Bone marrow (tissue), 2 donors: ENCODE results near the gene PLXNA1.

Source experiments
- DNase-seq, 2 donors: peaks; one replicate each; lab custom pipeline; 2025; lab: John Stamatoyannopoulos, UW

The PLXNA1 gene

DNA sequence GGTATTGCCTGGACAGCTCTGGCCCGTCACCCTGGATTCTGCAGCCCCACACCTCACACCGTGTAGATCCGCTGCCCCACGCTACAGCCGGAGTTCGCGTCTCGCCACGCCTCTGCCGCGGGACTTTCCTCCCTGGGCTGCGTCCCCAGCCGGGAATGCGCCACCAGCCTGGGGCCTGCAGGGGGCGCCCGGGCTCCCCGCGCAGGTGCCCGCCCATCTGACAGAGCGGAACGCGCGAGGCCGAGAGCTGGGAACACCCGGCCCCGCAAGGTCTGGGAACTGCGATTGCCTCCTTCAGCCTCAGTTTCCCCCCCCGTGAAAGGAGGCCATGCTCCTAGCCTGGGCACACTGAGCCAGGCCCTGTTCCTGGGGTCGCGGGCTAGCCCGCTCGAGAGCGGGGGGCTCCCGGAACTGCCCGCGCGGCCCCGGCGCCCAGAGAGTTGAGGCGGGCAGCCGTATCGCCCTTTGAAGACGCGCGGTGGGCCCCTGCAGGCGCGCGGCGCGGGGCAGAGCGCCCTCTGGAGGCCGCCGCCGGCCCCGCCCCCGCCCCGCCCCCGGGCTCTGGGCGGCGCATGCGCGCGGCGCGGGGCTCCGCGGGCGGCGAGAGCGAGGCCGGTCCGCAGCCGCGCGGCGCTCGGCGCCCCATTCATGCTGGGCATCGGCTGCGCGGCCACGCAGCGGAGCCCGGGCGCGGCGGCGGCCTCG, at the start of gene PLXNA1:
TSS of gene PLXNA1 (plus strand) at position 645 of the 705 bp plus-strand sequence. CDS start 5,479 bp downstream, outside the sequence.
- peak; percentile 59 to 81 for DNase-seq

DNA sequence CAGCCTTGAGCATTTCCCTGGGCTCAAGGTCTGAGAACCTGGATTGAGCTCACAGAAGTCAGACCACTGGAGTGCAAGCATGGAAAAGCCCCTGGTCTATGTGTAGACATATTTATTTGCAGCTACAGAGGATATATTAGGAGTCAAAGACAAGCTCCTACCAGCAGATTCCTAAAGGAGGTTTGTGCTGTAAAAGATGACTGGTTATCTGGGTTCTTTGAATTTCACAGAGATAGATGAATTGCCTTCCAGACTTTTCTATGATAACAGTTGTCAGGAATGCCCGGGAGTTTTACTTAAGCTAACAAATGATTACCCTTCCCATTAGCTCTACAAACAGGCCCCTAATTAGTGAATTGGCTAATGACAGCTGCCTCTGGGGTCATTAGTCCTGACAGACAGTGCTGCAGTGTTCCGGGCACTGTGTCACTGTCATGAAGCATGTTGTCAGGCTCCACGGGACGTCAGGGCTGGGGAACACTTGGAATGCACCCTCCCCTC, 48.8 kb upstream of the PLXNA1 start:
- no peak for DNase-seq

- no peak for DNase-seq
These were observed 47.9 kb upstream of the PLXNA1 start for GRCh38 chr3:126934991-126935390.

DNA sequence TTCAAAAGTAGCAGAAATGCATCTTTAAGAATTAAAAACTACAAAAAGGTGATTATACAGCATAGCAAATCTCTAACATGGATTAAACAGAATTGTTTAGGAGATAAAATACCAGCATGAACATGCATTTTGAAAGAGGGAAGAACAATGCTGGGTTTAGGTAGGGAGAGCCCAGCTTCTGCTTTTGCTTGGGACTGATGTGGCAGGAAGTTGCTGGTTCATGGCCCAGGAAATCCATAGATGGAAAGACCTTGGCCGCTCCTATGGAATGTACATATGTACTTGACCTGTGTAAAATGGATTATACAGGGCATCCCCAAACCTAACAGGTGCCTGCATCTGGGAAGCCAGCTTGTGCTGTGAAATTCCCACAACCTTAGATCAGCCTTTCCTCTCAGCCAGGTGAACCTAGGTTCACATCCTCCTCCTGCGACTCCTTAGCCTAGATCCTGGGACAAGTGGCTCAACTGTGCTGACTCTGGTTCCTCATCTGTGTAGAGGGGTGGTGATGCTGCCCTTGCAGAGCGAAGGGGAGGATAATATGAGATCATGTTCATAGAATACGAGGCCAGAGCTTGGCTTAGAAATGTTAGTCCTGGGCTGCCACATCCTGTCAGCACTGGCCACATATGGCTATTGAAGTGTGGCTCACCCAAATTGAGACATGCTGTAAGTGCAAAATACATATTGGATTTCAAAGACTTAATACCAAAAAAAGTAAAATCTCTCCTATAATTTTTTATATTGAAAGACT, 47.0 kb upstream of the PLXNA1 start:
- no peak for DNase-seq

DNA sequence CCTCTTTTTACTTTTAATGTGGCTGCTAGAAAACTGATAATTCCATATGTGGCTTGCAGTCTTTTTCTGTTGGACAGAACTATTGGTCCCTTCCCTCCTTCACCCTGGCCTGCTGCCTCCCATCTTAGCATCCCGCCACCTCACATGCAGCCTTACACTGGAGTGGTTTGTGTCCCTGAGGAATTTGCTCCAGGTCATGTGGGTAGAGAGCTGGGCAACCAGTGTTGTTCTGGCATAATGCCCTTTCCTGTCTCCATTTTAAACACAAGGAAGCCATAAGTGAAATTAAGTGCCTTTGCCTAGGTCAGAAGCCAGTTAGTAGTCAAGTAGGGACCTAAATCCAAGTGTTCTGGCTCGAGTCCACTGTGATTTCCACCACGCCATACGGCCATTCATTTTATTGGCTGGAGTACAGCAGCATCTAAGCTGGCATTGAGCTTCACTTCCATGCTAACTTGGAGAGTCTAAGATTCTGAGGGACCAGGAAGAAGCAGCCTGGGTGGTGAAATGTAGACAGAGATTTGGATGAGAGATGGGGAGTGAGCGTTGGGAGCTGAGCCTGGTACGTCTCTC, 46.0 kb upstream of the PLXNA1 start:
- no peak for DNase-seq

DNA sequence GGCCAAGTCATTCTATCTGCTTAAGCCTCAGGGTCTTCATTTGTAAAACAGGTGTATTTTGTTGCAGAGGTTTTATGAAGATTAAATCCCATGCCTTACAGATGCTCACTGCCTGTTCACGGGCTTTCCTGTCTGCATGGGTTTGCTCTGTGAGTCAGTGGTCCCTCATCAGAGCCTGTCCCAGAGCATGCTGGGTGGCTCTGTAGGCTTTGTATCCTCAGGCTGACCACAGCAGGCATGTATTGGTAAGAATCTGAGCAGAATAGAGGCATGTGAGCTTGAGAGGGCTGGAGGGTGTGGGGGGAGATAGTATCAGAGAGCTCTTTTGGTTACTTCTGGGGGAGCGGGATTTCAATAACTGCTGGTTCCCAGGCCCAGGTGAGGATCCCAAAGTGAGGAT, 45.4 kb upstream of the PLXNA1 start:
- no peak for DNase-seq

DNA sequence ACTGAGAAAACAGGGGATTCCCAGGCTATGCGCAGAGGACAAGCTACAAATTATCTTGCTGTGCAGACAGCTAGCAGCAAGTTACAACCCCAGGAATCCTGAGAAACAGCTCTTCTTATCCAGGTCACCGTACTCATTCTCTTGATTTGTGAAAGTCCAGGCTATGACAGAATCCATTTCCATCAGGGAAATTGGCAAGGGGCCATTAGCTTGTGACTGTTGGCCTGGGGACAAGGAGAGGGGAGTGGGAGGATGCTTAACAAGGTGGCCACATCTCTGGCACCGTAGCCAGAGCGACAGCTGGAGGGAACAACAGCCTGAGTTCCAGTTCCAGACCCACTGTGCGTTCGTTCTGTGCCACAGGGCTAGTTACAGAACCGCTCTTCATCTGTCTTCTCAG, 44.9 kb upstream of the PLXNA1 start:
- no peak for DNase-seq

- DNase-seq = no peak
These were observed 44.2 kb upstream of the PLXNA1 start for GRCh38 chr3:126938520-126939337.

GRCh38 chr3:126939338-126939718, 43.6 kb upstream of the PLXNA1 start:
- DNase-seq = no peak

DNA sequence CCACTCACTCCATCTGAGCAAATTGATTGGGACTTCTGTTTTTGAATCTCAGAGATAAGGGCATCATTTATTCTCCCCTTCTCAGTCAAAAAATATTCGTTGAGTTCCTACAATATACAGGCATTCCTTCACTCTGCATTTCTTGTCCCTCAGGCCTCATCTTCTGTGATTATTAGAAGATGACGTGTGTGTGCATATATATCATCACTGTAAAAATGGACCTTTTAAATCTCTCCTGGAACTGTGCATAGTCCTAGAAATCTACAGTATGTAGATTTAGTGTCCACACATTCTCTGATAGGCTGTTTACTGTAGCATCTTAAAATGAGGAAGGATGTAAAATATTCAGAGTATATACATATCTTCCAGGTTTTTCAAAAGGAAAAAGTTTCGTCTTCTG, 43.2 kb upstream of the PLXNA1 start:
- no peak for DNase-seq

GRCh38 chr3:126941721-126942270, 41.1 kb upstream of the PLXNA1 start:
- no peak for DNase-seq

- DNase-seq = no peak
These were observed 38.6 kb upstream of the PLXNA1 start for GRCh38 chr3:126944089-126944965.

- no peak for DNase-seq
These were observed 37.7 kb upstream of the PLXNA1 start for GRCh38 chr3:126945171-126945721.

- DNase-seq = no peak
These were observed 37.0 kb upstream of the PLXNA1 start for GRCh38 chr3:126945891-126946290.

- DNase-seq = no peak
These were observed 36.5 kb upstream of the PLXNA1 start for GRCh38 chr3:126946405-126946804.

DNA sequence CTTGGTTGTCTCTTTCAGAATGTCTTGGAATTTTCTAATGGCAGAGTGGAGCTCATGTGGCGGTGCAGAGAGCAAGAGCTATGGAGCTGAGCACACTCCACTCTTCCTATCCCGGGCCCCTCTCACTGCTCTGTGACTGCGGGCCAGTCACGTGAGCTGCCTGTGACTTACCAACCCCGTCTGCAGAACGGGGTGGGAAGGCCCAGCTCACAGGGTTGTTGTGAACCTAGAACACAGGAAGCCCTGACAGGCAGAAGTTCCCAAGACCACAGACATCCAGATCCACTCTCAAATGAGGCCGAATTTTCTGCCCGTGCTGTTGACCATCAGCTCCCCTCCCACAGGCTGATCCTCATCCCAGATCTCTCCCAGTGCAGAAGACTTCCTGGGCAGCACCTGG, 35.5 kb upstream of the PLXNA1 start:
- DNase-seq = no peak

GRCh38 chr3:126948980-126949535, 33.9 kb upstream of the PLXNA1 start:
- DNase-seq = no peak

GRCh38 chr3:126951561-126951960, 31.4 kb upstream of the PLXNA1 start:
- DNase-seq = no peak

DNA sequence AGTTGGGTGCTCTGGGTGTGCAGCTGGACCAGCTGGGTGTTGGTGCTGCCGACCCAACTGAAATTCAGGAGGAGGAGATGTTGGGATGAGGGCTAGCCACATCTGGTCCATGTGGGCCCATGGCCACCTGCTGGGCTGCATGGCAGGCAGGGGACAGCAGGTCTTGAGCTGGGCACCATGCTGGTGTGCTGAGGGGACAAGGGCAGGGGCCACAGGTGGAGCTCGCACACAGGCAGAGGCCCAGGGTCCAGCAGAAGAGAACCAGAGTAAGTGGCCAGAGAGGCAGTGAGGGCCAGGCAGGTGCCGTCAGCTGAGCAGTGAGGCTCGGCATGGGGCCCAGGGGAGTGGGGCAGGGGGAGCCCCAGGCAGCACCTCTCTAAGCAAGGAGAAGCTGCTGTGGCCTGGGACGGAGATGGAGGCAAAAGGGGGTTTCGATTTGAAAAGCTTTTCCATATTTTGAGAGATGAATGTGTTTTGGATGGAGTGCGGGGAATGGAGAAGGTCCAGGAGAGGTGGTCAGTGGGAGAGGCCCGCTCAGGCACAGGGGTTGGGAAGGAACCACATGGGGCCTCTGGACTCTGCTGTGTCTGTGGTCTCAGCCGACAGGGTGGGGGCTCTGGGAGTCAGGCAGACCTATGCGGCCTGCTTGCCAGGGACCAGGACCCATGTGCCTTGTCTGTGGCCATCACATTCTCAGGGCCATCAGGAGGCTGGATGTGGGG, 30.5 kb upstream of the PLXNA1 start:
- no peak for DNase-seq
